ENCODE data around the gene TMEM203.

Gene TMEM203

DNA sequence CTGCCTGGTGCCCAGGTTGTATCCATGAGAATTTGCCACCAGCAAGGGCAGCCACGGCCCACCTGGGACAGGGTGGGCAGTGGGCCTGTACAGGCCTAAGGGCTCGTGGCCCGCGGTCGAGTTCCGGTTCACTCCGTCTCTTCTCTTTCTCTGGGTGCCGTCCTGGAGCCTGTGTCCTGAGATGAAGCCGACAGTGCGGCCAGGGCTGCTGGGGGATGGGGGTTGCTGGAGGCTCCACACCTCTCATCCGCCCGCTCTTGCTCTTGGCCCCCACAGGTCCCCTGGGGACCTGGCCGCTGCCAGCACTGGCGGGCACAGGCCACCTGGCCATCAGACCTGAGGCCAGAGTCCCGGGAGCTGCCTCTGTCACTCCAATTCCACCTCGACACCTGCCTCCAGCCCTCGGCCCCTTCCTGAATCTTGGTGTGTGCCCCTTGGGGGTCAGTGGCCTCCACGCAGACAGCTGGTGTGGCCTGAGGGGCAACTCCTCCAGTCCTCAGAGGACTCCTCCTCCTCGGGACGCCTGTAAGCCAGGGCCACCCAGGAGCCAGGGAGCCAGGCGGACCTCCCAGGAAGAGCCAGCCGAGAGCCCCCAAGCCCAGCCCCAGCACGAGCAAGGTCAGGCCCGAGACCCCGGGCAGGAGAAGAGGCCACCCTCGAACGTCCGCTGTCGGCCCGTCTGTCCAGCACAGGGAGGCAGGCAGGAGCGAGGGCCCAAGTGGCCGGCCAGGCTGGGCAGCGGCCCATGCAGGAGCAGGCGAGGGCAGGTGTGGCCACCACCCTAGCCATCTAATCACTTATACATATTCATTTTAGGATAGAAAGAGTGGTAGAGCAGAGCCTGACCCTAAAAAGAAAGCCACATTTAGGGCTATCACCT, 40.8 kb downstream of the TMEM203 start:
- H3K4me3 ChIP-seq (ENCODE audit: low read length in 2 of 2): no peak overlapping the region
- H3K9me3 ChIP-seq (ENCODE audit: control insufficient read depth in 2 of 2, low read length in 2 of 2): no peaks in the 10 kb centered on the region
- H3K36me3 ChIP-seq (ENCODE audit: control insufficient read depth in 2 of 2, insufficient read depth in 2 of 2, low read length in 2 of 2): no peaks in the 10 kb centered on the region
- peaks cover 49 to 86% of the 10 kb centered on the region in 2 donors for H3K27me3 ChIP-seq (ENCODE audit: control insufficient read depth in 1 of 2, insufficient read depth in 2 of 2, low read length in 2 of 2)
- peaks cover 32% of the 10 kb centered on the region for H3K4me1 ChIP-seq (ENCODE audit: control insufficient read depth, insufficient read depth, low read length)
- H3K9ac ChIP-seq (ENCODE audit: low read length in 2 of 2): no peak overlapping the region
- H3K27ac ChIP-seq (ENCODE audit: low read length): no peak overlapping the region

DNA sequence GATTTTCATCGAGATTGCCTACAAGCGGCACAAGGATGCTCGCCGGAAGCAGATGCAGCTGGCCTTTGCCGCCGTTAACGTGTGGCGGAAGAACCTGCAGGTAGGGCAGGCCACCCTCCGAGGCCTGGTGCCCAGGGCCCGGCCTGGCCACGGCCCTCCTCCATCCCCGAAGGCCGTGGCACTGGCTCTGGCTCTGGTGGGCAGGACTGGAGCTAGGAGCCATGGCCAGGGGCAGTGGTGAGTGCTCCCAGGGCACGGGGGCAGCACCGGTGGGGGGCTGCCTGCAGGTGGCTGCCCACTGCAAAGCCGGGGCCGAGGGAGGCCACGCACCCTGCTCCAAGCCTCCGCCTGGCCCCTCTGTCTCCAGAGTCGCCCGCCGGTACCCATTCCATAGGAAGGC, 41.6 kb downstream of the TMEM203 start:
- Histone ChIP-seq H3K9me3 (ENCODE audit: control insufficient read depth in 2 of 2, low read length in 2 of 2) (no peaks in the 10 kb centered on the region), H3K4me1 (ENCODE audit: control insufficient read depth, insufficient read depth, low read length) (peaks cover 24% of the 10 kb centered on the region), H3K4me3 (ENCODE audit: low read length in 2 of 2) (no peak overlapping the region), H3K27ac (ENCODE audit: low read length) (no peak overlapping the region), H3K9ac (ENCODE audit: low read length in 2 of 2) (no peak overlapping the region), H3K36me3 (ENCODE audit: control insufficient read depth in 2 of 2, insufficient read depth in 2 of 2, low read length in 2 of 2) (no peaks in the 10 kb centered on the region), H3K27me3 (ENCODE audit: control insufficient read depth in 1 of 2, insufficient read depth in 2 of 2, low read length in 2 of 2) (peaks cover 57 to 87% of the 10 kb centered on the region in 2 donors)

DNA sequence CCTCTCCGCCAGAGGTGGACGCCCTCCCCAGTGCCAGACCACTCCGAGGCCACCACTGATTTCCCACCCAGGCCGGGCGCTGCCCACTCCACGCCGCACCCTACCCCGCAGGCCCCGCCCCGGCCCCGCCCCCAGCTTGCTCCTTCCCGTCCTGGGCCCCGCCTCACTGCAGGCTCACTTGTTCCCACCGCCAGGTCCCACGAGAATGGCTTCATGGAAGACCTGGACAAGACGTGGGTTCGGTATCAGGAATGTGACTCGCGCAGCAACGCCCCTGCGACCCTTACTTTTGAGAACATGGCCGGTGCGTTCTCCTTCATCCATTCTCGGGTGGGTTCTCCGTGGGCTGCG, 42.1 kb downstream of the TMEM203 start:
- H3K4me3 ChIP-seq (ENCODE audit: low read length in 2 of 2): peak overlapping the region; percentile 35 to 54
- no peak overlapping the region for H3K27ac ChIP-seq (ENCODE audit: low read length)

DNA sequence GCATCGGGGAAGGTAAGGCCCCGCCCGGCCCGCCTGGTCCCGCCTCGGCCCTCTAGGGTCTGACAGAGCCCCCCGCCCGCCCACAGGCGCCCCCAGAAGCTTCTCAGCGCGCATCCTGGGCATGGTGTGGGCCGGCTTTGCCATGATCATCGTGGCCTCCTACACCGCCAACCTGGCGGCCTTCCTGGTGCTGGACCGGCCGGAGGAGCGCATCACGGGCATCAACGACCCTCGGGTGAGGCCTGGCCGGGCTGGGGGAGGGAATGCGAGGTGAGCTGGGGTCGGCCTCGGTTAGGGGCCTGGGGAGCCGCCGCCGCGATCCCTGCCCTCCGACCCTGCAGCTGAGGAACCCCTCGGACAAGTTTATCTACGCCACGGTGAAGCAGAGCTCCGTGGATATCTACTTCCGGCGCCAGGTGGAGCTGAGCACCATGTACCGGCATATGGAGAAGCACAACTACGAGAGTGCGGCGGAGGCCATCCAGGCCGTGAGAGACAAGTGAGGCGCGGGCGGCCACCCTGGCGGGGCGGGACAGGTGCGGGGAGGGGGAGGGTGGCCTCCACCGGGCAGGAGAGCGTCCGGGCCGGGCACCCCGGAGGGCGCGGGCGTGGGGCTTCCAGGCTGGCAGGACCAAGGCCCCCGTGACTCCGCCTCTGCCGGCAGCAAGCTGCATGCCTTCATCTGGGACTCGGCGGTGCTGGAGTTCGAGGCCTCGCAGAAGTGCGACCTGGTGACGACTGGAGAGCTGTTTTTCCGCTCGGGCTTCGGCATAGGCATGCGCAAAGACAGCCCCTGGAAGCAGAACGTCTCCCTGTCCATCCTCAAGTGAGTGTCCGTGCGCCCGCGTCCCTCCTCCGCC, 42.7 kb downstream of the TMEM203 start:
- Histone ChIP-seq H3K27ac (ENCODE audit: low read length) (no peak overlapping the region), H3K27me3 (ENCODE audit: control insufficient read depth in 1 of 2, insufficient read depth in 2 of 2, low read length in 2 of 2) (peaks cover 64 to 88% of the 10 kb centered on the region in 2 donors), H3K36me3 (ENCODE audit: control insufficient read depth in 2 of 2, insufficient read depth in 2 of 2, low read length in 2 of 2) (no peaks in the 10 kb centered on the region), H3K4me3 (ENCODE audit: low read length in 2 of 2) (peak overlapping the region; percentile 35 to 54), H3K9ac (ENCODE audit: low read length in 2 of 2) (no peak overlapping the region), H3K9me3 (ENCODE audit: control insufficient read depth in 2 of 2, low read length in 2 of 2) (no peaks in the 10 kb centered on the region), H3K4me1 (ENCODE audit: control insufficient read depth, insufficient read depth, low read length) (peaks cover 14% of the 10 kb centered on the region)

More for the DNA sequence above, 42.1 kb downstream of the TMEM203 start:
- Histone ChIP-seq H3K9me3 (ENCODE audit: control insufficient read depth in 2 of 2, low read length in 2 of 2) (no peaks in the 10 kb centered on the region), H3K4me1 (ENCODE audit: control insufficient read depth, insufficient read depth, low read length) (peaks cover 20% of the 10 kb centered on the region), H3K36me3 (ENCODE audit: control insufficient read depth in 2 of 2, insufficient read depth in 2 of 2, low read length in 2 of 2) (no peaks in the 10 kb centered on the region), H3K9ac (ENCODE audit: low read length in 2 of 2) (no peak overlapping the region), H3K27me3 (ENCODE audit: control insufficient read depth in 1 of 2, insufficient read depth in 2 of 2, low read length in 2 of 2) (peaks cover 61 to 88% of the 10 kb centered on the region in 2 donors)

DNA sequence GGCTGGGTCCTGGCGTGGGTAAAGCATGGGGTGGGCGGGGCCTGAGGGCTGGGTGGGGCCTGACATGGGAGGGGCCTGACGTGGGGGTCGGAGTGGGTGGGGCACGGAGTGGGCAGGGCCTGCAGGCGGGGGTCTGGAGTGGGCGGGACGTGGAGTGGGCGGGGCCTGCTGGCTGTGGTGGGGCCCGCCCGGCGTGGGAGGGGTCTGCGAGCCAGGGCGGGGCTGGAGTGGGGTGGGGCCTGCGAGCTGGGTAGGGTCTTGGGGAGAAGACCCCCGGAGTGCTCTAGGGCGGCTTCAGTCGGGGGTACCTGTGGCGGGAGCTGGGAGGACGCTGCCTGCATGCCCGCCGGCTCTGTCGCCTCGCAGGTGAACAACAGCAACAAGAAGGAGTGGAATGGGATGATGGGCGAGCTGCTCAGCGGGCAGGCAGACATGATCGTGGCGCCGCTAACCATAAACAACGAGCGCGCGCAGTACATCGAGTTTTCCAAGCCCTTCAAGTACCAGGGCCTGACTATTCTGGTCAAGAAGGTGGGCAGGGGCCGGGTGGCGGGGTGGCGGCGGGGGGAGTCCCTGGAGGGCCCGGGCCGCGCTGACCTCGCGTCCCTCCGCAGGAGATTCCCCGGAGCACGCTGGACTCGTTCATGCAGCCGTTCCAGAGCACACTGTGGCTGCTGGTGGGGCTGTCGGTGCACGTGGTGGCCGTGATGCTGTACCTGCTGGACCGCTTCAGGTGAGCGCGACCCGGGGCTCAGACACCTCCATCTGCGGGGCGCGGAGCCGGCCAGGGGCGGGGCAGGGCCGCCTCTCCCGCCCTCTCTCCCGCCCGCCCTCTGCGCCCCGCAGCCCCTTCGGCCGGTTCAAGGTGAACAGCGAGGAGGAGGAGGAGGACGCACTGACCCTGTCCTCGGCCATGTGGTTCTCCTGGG, 43.6 kb downstream of the TMEM203 start:
- Histone ChIP-seq H3K9ac (ENCODE audit: low read length in 2 of 2) (no peak overlapping the region), H3K27me3 (ENCODE audit: control insufficient read depth in 1 of 2, insufficient read depth in 2 of 2, low read length in 2 of 2) (peaks cover 68 to 88% of the 10 kb centered on the region in 2 donors), H3K36me3 (ENCODE audit: control insufficient read depth in 2 of 2, insufficient read depth in 2 of 2, low read length in 2 of 2) (no peaks in the 10 kb centered on the region), H3K4me1 (ENCODE audit: control insufficient read depth, insufficient read depth, low read length) (peaks cover 11% of the 10 kb centered on the region), H3K4me3 (ENCODE audit: low read length in 2 of 2) (no peak overlapping the region), H3K9me3 (ENCODE audit: control insufficient read depth in 2 of 2, low read length in 2 of 2) (no peaks in the 10 kb centered on the region), H3K27ac (ENCODE audit: low read length) (no peak overlapping the region)

DNA sequence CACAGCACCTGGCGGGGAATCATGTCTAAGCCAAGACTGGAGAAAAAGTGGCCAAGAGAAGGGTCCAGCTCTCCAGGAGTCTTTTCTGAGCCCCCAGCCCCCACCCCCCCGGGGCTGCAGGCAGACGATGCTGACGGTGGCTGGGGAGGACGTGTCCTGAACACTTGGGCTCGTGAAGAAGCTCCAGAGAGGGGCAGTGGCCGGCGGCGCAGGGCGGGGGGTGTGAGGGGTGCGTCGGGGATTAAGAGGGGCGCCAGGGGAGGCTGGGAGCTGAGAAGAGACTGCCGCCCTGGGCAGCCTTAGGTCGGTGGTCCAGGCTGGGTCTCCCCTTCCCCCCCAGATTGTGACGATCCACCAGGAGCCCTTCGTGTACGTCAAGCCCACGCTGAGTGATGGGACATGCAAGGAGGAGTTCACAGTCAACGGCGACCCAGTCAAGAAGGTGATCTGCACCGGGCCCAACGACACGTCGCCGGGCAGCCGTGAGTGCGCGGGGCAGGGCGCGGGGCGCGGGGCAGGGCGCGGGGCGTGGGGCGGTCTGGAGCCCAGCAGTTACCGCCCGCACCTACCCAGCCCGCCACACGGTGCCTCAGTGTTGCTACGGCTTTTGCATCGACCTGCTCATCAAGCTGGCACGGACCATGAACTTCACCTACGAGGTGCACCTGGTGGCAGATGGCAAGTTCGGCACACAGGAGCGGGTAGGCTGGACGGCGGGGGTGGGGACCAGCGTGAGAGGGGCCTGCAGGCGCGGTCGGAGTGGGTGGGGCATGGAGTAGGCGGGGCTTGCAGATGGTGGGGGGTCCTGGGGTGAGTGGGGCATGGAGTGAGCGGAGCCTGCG, 44.5 kb downstream of the TMEM203 start:
- Histone ChIP-seq H3K4me3 (ENCODE audit: low read length in 2 of 2) (no peak overlapping the region), H3K4me1 (ENCODE audit: control insufficient read depth, insufficient read depth, low read length) (peaks cover 16% of the 10 kb centered on the region), H3K9me3 (ENCODE audit: control insufficient read depth in 2 of 2, low read length in 2 of 2) (no peaks in the 10 kb centered on the region), H3K27me3 (ENCODE audit: control insufficient read depth in 1 of 2, insufficient read depth in 2 of 2, low read length in 2 of 2) (peaks cover 67 to 88% of the 10 kb centered on the region in 2 donors), H3K27ac (ENCODE audit: low read length) (no peak overlapping the region), H3K9ac (ENCODE audit: low read length in 2 of 2) (no peak overlapping the region), H3K36me3 (ENCODE audit: control insufficient read depth in 2 of 2, insufficient read depth in 2 of 2, low read length in 2 of 2) (no peaks in the 10 kb centered on the region)

DNA sequence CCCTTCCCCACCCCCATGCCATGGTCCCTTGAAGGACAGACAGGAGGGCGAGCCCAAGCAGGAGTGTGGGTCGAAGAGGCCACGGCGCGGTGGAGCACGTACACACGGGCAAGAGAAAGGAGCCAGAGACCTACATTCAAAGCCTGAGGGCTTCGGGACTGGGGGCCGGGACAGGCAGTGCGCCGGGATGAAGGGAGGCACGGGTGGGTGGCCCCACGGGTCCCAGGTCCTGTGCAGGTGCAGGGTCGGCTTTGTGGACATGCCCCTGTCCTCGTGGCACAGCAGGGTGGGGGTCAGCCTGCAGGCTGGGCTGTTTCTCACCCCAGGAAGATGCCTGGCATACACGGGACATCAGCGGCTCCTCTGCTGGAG, 45.4 kb downstream of the TMEM203 start:
- Histone ChIP-seq H3K27ac (ENCODE audit: low read length) (no peak overlapping the region), H3K9ac (ENCODE audit: low read length in 2 of 2) (no peak overlapping the region), H3K36me3 (ENCODE audit: control insufficient read depth in 2 of 2, insufficient read depth in 2 of 2, low read length in 2 of 2) (no peaks in the 10 kb centered on the region), H3K4me3 (ENCODE audit: low read length in 2 of 2) (no peak overlapping the region), H3K9me3 (ENCODE audit: control insufficient read depth in 2 of 2, low read length in 2 of 2) (no peaks in the 10 kb centered on the region), H3K27me3 (ENCODE audit: control insufficient read depth in 1 of 2, insufficient read depth in 2 of 2, low read length in 2 of 2) (peaks cover 66 to 88% of the 10 kb centered on the region in 2 donors), H3K4me1 (ENCODE audit: control insufficient read depth, insufficient read depth, low read length) (peaks cover 16% of the 10 kb centered on the region)

DNA sequence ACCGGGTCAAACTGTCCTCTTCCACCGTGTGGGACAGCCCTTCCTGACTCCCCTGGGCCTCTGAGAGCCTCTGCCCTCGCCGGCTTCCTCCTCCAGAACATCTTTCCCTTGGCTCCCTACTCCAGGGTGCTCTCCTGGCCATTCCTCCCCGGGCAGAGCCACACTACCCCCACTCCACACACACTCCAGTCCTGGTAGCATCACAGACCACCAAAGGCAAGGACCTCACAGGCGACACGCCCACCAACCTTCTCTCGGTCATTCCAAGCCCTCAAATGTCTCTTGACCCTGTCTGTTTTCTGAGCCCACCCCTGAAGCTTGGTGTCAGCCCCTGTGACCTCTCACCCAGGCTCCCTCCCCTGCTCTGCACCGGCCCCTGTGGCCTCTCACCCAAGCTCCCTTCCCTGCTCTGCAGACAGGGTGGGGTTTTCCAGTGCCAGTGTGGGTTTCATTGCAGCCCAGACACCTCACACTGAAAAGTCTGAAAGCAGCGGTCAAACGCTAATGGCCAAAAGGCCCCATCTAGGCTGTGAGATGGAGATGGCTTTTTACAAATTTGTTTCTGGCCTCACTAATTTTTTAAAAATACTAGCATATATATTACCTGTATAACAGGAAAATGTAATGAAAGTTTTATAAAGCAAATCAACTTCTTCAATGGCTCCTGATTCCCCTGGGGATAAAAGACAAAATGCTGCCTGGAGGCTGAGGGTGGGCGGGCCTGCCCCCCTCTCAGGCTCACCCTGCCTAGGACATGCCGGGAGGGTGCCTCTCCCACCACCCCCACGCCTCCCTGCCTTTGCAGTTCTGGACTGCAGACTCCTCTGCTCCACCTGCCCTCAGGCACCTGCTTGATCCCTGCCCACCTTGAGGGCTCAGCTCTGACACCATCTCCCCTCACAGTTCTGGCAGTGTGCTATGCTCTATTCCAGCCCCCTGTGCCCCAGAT, 46.1 kb downstream of the TMEM203 start:
- H3K27me3 ChIP-seq (ENCODE audit: control insufficient read depth in 1 of 2, insufficient read depth in 2 of 2, low read length in 2 of 2): peaks cover 60 to 83% of the 10 kb centered on the region in 2 donors
- peaks cover 16% of the 10 kb centered on the region for H3K4me1 ChIP-seq (ENCODE audit: control insufficient read depth, insufficient read depth, low read length)
- no peaks in the 10 kb centered on the region for H3K36me3 ChIP-seq (ENCODE audit: control insufficient read depth in 2 of 2, insufficient read depth in 2 of 2, low read length in 2 of 2)
- H3K27ac ChIP-seq (ENCODE audit: low read length): no peak overlapping the region
- H3K4me3 ChIP-seq (ENCODE audit: low read length in 2 of 2): no peak overlapping the region
- H3K9me3 ChIP-seq (ENCODE audit: control insufficient read depth in 2 of 2, low read length in 2 of 2): no peaks in the 10 kb centered on the region
- no peak overlapping the region for H3K9ac ChIP-seq (ENCODE audit: low read length in 2 of 2)

DNA sequence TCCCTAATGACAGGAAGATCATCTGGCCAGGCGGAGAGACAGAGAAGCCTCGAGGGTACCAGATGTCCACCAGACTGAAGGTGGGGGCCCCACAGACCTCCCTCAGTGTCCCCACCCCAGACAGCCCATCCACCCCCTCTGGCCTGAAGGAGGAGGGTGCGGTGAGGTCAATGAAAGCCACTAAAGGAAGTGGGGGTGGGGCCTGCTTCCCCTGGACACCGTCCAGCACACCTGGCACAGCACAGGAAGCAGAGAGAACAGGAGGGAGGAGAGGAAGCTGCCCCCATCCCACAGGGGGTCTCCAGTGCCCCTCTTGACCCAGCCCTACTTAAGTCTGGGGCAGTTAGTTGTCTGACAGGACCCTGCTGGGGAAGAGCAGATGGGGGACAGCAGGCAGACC, 46.8 kb downstream of the TMEM203 start:
- Histone ChIP-seq H3K9me3 (ENCODE audit: control insufficient read depth in 2 of 2, low read length in 2 of 2) (no peaks in the 10 kb centered on the region), H3K4me3 (ENCODE audit: low read length in 2 of 2) (no peak overlapping the region), H3K9ac (ENCODE audit: low read length in 2 of 2) (no peak overlapping the region), H3K4me1 (ENCODE audit: control insufficient read depth, insufficient read depth, low read length) (peaks cover 16% of the 10 kb centered on the region), H3K36me3 (ENCODE audit: control insufficient read depth in 2 of 2, insufficient read depth in 2 of 2, low read length in 2 of 2) (no peaks in the 10 kb centered on the region), H3K27ac (ENCODE audit: low read length) (no peak overlapping the region), H3K27me3 (ENCODE audit: control insufficient read depth in 1 of 2, insufficient read depth in 2 of 2, low read length in 2 of 2) (peaks cover 53 to 76% of the 10 kb centered on the region in 2 donors)

Measured in stomach smooth muscle (tissue), 2 donors.